ENCODE measurements around the gene TTC38.
A peak's percentile ranks its signal among the peaks of the same experiment; 100 is the strongest.

Gene TTC38

DNA sequence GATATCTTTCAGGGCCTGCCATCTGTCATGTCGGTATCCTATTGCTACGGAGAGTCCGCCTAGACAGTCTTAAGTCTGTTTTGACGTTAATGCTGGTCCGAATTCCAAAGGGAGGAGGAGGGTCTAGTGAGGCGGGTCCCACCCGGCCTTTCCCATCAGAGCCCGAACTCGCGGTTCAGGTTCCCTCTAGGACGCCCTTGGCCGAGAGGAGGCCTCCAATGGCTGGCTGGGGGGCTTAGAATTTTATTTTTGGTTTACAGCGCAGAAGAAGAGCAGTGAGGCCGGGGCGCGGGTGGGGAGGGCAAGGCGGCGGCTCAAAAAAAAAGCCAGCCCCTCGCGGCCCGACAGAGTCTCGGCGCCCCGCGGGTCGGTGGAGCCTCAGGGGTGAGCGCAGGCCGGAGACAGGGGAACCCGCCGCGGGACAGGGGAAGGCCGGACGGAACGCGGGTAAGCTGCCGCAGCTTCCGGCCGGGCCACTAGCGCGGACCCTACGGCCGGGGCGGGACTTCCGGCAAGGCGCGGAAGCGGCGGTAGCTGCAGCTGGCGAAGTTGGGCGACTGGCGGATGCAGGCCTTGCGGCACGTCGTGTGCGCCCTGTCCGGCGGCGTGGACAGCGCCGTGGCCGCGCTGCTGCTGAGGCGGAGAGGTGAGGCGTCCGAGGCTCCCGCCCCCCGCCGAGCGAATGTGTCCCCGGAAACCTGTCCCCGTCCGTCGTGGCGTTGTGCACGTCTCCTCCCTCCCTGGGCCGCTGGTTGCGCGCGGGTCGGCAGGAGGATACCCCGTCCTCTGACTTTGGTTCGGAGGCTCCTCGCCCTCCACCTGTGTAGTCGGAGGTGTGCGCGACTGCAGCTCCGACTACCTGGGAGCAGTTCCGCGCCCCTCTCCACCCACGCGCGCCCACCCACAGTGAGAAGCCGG lies 67.7 kb downstream of the TTC38 start, which contains the start of gene TRMU (continued):
- TF ChIP-seq, protein P1, sequence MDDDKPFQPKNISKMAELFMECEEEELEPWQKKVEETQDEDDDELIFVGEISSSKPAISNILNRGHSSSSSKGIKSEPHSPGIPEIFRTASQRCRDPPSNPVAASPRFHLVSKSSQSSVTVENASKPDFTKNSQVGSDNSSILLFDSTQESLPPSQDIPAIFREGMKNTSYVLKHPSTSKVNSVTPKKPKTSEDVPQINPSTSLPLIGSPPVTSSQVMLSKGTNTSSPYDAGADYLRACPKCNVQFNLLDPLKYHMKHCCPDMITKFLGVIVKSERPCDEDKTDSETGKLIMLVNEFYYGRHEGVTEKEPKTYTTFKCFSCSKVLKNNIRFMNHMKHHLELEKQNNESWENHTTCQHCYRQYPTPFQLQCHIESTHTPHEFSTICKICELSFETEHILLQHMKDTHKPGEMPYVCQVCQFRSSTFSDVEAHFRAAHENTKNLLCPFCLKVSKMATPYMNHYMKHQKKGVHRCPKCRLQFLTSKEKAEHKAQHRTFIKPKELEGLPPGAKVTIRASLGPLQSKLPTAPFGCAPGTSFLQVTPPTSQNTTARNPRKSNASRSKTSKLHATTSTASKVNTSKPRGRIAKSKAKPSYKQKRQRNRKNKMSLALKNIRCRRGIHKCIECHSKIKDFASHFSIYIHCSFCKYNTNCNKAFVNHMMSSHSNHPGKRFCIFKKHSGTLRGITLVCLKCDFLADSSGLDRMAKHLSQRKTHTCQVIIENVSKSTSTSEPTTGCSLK (tag by site-specific recombination; IDR thresholded peaks at IDR 0.05): no peak
- TF ChIP-seq, protein P2, sequence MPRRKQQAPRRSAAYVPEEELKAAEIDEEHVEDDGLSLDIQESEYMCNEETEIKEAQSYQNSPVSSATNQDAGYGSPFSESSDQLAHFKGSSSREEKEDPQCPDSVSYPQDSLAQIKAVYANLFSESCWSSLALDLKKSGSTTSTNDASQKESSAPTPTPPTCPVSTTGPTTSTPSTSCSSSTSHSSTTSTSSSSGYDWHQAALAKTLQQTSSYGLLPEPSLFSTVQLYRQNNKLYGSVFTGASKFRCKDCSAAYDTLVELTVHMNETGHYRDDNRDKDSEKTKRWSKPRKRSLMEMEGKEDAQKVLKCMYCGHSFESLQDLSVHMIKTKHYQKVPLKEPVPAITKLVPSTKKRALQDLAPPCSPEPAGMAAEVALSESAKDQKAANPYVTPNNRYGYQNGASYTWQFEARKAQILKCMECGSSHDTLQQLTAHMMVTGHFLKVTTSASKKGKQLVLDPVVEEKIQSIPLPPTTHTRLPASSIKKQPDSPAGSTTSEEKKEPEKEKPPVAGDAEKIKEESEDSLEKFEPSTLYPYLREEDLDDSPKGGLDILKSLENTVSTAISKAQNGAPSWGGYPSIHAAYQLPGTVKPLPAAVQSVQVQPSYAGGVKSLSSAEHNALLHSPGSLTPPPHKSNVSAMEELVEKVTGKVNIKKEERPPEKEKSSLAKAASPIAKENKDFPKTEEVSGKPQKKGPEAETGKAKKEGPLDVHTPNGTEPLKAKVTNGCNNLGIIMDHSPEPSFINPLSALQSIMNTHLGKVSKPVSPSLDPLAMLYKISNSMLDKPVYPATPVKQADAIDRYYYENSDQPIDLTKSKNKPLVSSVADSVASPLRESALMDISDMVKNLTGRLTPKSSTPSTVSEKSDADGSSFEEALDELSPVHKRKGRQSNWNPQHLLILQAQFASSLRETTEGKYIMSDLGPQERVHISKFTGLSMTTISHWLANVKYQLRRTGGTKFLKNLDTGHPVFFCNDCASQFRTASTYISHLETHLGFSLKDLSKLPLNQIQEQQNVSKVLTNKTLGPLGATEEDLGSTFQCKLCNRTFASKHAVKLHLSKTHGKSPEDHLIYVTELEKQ (tag by site-specific recombination; IDR thresholded peaks at IDR 0.05; ENCODE audit: borderline replicate concordance): no peak
- TF ChIP-seq ZNF701 (tag by site-specific recombination; IDR thresholded peaks at IDR 0.05) (no peak), ZNF660 (tag by site-specific recombination; IDR thresholded peaks at IDR 0.05) (peak; percentile 64; the same call in 1 of the 2 replicates), ZSCAN23 (tag by site-specific recombination; IDR thresholded peaks at IDR 0.05) (no peak), ZNF174 (tag by site-specific recombination; IDR thresholded peaks at IDR 0.05) (no peak), ZNF157 (tag by site-specific recombination; IDR thresholded peaks at IDR 0.05) (no peak), YY1 (tag by site-specific recombination; IDR thresholded peaks at IDR 0.05) (peak; percentile 62), SCRT2 (tag by site-specific recombination; IDR thresholded peaks at IDR 0.05) (no peak), ZNF791 (tag by site-specific recombination; IDR thresholded peaks at IDR 0.05) (no peak), KLF9 (tag by site-specific recombination; IDR thresholded peaks at IDR 0.05; ENCODE audit: low read depth) (peak; percentile 61), REPIN1 (tag by site-specific recombination; IDR thresholded peaks at IDR 0.05; ENCODE audit: low read depth) (peak; percentile 58; the same call in 1 of the 2 replicates), ZNF510 (tag by site-specific recombination; IDR thresholded peaks at IDR 0.05; ENCODE audit: insufficient replicate concordance) (no peak), HOXA7 (CRISPR knock-in tag; IDR thresholded peaks at IDR 0.05; ENCODE audit: borderline replicate concordance) (no peak), ZNF585B (tag by site-specific recombination; IDR thresholded peaks at IDR 0.05) (no peak), ZNF529 (tag by site-specific recombination; IDR thresholded peaks at IDR 0.05; ENCODE audit: insufficient replicate concordance) (no peak), HOXD13 (CRISPR knock-in tag; IDR thresholded peaks at IDR 0.05; ENCODE audit: borderline replicate concordance) (peak; percentile 54; the same call in 1 of the 2 replicates), MEIS1 (CRISPR knock-in tag; IDR thresholded peaks at IDR 0.05; ENCODE audit: borderline replicate concordance) (no peak), ZNF624 (tag by site-specific recombination; IDR thresholded peaks at IDR 0.05) (no peak), ZNF112 (tag by site-specific recombination; IDR thresholded peaks at IDR 0.05) (no peak), ZBTB21 (tag by site-specific recombination; IDR thresholded peaks at IDR 0.05) (0 out of 2 replicates have a peak, but pooled peaks have one; percentile 21), TCF7L2 (IDR thresholded peaks at IDR 0.05; ENCODE audit: borderline replicate concordance, low read depth, low read length) (no peak), ZNF169 (tag by site-specific recombination; IDR thresholded peaks at IDR 0.05) (no peak), ZNF777 (tag by site-specific recombination; IDR thresholded peaks at IDR 0.05; ENCODE audit: borderline replicate concordance) (no peak), ZNF707 (tag by site-specific recombination; IDR thresholded peaks at IDR 0.05) (no peak)
- TF ChIP-seq, protein P3, sequence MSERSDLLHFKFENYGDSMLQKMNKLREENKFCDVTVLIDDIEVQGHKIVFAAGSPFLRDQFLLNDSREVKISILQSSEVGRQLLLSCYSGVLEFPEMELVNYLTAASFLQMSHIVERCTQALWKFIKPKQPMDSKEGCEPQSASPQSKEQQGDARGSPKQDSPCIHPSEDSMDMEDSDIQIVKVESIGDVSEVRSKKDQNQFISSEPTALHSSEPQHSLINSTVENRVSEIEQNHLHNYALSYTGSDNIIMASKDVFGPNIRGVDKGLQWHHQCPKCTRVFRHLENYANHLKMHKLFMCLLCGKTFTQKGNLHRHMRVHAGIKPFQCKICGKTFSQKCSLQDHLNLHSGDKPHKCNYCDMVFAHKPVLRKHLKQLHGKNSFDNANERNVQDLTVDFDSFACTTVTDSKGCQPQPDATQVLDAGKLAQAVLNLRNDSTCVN (tag by site-specific recombination; optimal IDR thresholded peaks at IDR 0.05): peak; percentile 98
- TF ChIP-seq, protein P4, sequence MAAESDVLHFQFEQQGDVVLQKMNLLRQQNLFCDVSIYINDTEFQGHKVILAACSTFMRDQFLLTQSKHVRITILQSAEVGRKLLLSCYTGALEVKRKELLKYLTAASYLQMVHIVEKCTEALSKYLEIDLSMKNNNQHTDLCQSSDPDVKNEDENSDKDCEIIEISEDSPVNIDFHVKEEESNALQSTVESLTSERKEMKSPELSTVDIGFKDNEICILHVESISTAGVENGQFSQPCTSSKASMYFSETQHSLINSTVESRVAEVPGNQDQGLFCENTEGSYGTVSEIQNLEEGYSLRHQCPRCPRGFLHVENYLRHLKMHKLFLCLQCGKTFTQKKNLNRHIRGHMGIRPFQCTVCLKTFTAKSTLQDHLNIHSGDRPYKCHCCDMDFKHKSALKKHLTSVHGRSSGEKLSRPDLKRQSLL (tag by site-specific recombination; IDR thresholded peaks at IDR 0.05): no peak
- TF ChIP-seq, protein P5, sequence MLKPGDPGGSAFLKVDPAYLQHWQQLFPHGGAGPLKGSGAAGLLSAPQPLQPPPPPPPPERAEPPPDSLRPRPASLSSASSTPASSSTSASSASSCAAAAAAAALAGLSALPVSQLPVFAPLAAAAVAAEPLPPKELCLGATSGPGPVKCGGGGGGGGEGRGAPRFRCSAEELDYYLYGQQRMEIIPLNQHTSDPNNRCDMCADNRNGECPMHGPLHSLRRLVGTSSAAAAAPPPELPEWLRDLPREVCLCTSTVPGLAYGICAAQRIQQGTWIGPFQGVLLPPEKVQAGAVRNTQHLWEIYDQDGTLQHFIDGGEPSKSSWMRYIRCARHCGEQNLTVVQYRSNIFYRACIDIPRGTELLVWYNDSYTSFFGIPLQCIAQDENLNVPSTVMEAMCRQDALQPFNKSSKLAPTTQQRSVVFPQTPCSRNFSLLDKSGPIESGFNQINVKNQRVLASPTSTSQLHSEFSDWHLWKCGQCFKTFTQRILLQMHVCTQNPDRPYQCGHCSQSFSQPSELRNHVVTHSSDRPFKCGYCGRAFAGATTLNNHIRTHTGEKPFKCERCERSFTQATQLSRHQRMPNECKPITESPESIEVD (tag by site-specific recombination; IDR thresholded peaks at IDR 0.05): no peak
